HG03060 (cell line): ENCODE results near the gene ADCY9.
"Not testable (repeated sequence)": the region's sequence is repeated elsewhere in the genome, so short reads cannot be mapped to it uniquely, and the experiment has no call there.

Experiments used
- ATAC-seq: cut with Tn5 transposase; IDR thresholded peaks from one replicate; pipeline ENCODE4 v1.9.1; 2021; ENCODE audit warnings: low read depth, moderate number of reproducible peaks; ENCODE audit not compliant: unreplicated experiment

Gene ADCY9

GRCh38 chr16:3959926-3960590 lies 156.2 kb downstream of the ADCY9 start:
- ATAC-seq, result not testable (repeated sequence)

GRCh38 chr16:3959148-3959547 lies 157.1 kb downstream of the ADCY9 start:
- ATAC-seq, result no peak

GRCh38 chr16:3957344-3957980 lies 158.8 kb downstream of the ADCY9 start:
- ATAC-seq, result no peak

GRCh38 chr16:3954411-3954921 lies 161.8 kb downstream of the ADCY9 start:
- no peak for ATAC-seq

GRCh38 chr16:3953728-3954410 lies 162.4 kb downstream of the ADCY9 start:
- no peak for ATAC-seq

- no peak for ATAC-seq
Observed at GRCh38 chr16:3952737-3953131, 163.5 kb downstream of the ADCY9 start.

GRCh38 chr16:3951861-3952736 lies 164.1 kb downstream of the ADCY9 start:
- no peak for ATAC-seq

- ATAC-seq, result not testable (repeated sequence)
Observed at GRCh38 chr16:3951380-3951779, 164.9 kb downstream of the ADCY9 start.

- no peak for ATAC-seq
Observed at GRCh38 chr16:3950343-3951193, 165.7 kb downstream of the ADCY9 start.

- ATAC-seq, result no peak
Observed at GRCh38 chr16:3949946-3950342, 166.3 kb downstream of the ADCY9 start.

GRCh38 chr16:3949287-3949686 lies 167.0 kb downstream of the ADCY9 start:
- no peak for ATAC-seq

- ATAC-seq, result no peak
Observed at GRCh38 chr16:3948378-3948995, 167.8 kb downstream of the ADCY9 start.

GRCh38 chr16:3946604-3947180 lies 169.6 kb downstream of the ADCY9 start:
- ATAC-seq, result no peak

GRCh38 chr16:3945751-3946603 lies 170.3 kb downstream of the ADCY9 start:
- ATAC-seq, result no peak

- ATAC-seq, result not testable (repeated sequence)
Observed at GRCh38 chr16:3944457-3944856, 171.8 kb downstream of the ADCY9 start.

- ATAC-seq, result not testable (repeated sequence)
Observed at GRCh38 chr16:3942146-3942545, 174.1 kb downstream of the ADCY9 start.

- no peak for ATAC-seq
Observed at GRCh38 chr16:3938843-3939624, 177.2 kb downstream of the ADCY9 start.
